ENCODE data around the gene CHDH. TPM values are rescaled to one million over a fixed set of nuclear protein-coding genes. Genes with fewer than 3 reads are reported as not detected.
A peak's percentile ranks its signal among the peaks of the same experiment; 100 is the strongest.

Gene CHDH
- total and polyA plus RNA-seq, 2 donors (not counting 1 experiment from before 2014, with no cell fraction given) = 0.03 to 0.37 TPM

DNA sequence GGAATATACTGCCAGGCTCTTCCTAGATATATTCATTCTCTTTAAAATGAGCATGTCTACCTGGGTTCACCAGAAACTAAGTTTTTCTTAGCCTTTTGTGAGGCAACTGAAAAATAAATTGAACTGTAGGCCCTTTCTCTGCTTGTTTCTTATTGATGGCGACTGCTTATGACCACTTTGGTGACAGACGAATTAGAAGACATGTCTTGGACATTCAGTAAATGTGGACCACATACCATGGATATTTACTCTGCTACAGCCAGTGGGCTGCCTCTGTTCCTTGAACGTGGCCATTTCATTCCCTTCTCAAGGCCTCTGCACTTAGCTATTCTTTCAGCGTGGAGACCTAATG is 46.0 kb upstream of the CHDH start:
- peaks cover 14% of the 10 kb centered on the region for H3K27me3 Mint-ChIP-seq
- Histone ChIP-seq H3K9ac (ENCODE audit: low read length) (peak overlapping the region; percentile 66), H3K4me3 (ENCODE audit: control extremely low read depth in 1 of 5, extremely low read depth in 1 of 5, insufficient read depth in 1 of 5, low read depth in 2 of 5, low read length in 4 of 5) (peak overlapping the region; percentile 54 to 88 (median 59)), H3K4me1 (ENCODE audit: control insufficient read depth in 2 of 2, insufficient read depth in 2 of 2, low read length in 2 of 2) (peaks cover 20 to 25% of the 10 kb centered on the region in 2 donors), H3K36me3 (replicated peaks in 1 of 2; ENCODE audit: control extremely low read depth in 1 of 2, control insufficient read depth in 1 of 2, extremely low read depth in 1 of 2, insufficient read depth in 2 of 2, low read length in 1 of 2) (peaks cover 0 to 10% of the 10 kb centered on the region in 2 experiments), H3K79me2 (ENCODE audit: control insufficient read depth, insufficient read depth, low read length) (peaks cover 42% of the 10 kb centered on the region), H4K20me1 (ENCODE audit: control insufficient read depth, insufficient read depth, low read length, poor library complexity, severe bottlenecking) (no peaks in the 10 kb centered on the region), H3K4me2 (replicated peaks; ENCODE audit: low read depth, low read length, poor library complexity, severe bottlenecking) (peak overlapping the region; percentile 68), H3K27me3 (replicated peaks in 1 of 4; ENCODE audit: control extremely low read depth in 1 of 4, control insufficient read depth in 3 of 4, insufficient read depth in 4 of 4, low read length in 3 of 4) (peaks cover 0 to 12% (median 2%) of the 10 kb centered on the region in 4 experiments), H3K9me3 (ENCODE audit: control extremely low read depth in 1 of 3, control insufficient read depth in 2 of 3, insufficient read depth in 1 of 3, low read length in 2 of 3) (peaks cover 0 to 1% (median 0%) of the 10 kb centered on the region in 3 donors), H2AFZ (ENCODE audit: insufficient read depth, low read depth, low read length, poor library complexity, severe bottlenecking) (peak overlapping the region; percentile 70), H3K27ac (ENCODE audit: low read length in 2 of 2) (peak overlapping the region; percentile 93 to 99)
- H3K27ac Mint-ChIP-seq = peak overlapping the region; percentile 99
- POLR2A ChIA-PET = interaction anchor here (1.1 to 1.8 kb wide), 2 partner anchors 12 to 545 kb away, joined by 7 to 9 read pairs; partner anchors contain the start of gene DCP1A
- WGBS (ENCODE audit: insufficient coverage) = 69% methylated on average over 4 of the region's 4 CpGs
- ATAC-seq (ENCODE audit: low read depth) (no peak), DNase-seq (no peak)
- intact Hi-C loops (cut with micrococcal nuclease) = no loop called here
- peaks cover 5% of the 10 kb centered on the region for H3K9me3 Mint-ChIP-seq (ENCODE audit: insufficient read depth)
- H3K4me1 Mint-ChIP-seq = peaks cover 35% of the 10 kb centered on the region
- TF ChIP-seq EZH2 (IDR thresholded peaks at IDR 0.05; ENCODE audit: borderline replicate concordance, insufficient read depth, low read depth, low read length, poor library complexity, severe bottlenecking) = no peak
- TF ChIP-seq, protein P1, sequence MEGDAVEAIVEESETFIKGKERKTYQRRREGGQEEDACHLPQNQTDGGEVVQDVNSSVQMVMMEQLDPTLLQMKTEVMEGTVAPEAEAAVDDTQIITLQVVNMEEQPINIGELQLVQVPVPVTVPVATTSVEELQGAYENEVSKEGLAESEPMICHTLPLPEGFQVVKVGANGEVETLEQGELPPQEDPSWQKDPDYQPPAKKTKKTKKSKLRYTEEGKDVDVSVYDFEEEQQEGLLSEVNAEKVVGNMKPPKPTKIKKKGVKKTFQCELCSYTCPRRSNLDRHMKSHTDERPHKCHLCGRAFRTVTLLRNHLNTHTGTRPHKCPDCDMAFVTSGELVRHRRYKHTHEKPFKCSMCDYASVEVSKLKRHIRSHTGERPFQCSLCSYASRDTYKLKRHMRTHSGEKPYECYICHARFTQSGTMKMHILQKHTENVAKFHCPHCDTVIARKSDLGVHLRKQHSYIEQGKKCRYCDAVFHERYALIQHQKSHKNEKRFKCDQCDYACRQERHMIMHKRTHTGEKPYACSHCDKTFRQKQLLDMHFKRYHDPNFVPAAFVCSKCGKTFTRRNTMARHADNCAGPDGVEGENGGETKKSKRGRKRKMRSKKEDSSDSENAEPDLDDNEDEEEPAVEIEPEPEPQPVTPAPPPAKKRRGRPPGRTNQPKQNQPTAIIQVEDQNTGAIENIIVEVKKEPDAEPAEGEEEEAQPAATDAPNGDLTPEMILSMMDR (IDR thresholded peaks at IDR 0.05) = no peak
- peak overlapping the region; percentile 98 for H3K4me3 Mint-ChIP-seq
- CTCF ChIA-PET = interaction anchor here (1.1 to 1.3 kb wide), 2 partner anchors 10 to 545 kb away, joined by 3 read pairs; partner anchors contain the start of genes ACTR8 and DCP1A

All from B cell (primary cell).